GM18951 (cell line): ENCODE measurements around the gene CTSD.

Experiments used
- POLR2A ChIP-seq: IDR thresholded peaks from 4 replicates; pipeline ENCODE4 v1.6.1; 2011; ENCODE audit warnings: mild to moderate bottlenecking; ENCODE audit not compliant: insufficient read length, insufficient read depth; ENCODE audit errors: extremely low read depth
- in situ Hi-C: fragments of 300-500 bp; cut with MboI; formaldehyde crosslinking; loops from one replicate; pipeline ENCODE4 v1.12.0; 2022; ENCODE audit warnings: low sequenced_read_pairs, mixed read lengths, inconsistent platforms; ENCODE audit not compliant: unreplicated experiment

CTSD gene

GRCh38 chr11:1753229-1753928 is 10.3 kb downstream of the CTSD start:
- in situ Hi-C loops: no loop called here

GRCh38 chr11:1752907-1753228 is 10.9 kb downstream of the CTSD start:
- no peak for TF ChIP-seq POLR2A

More at GRCh38 chr11:1753229-1753928, 10.3 kb downstream of the CTSD start:
- no peak for TF ChIP-seq POLR2A

DNA sequence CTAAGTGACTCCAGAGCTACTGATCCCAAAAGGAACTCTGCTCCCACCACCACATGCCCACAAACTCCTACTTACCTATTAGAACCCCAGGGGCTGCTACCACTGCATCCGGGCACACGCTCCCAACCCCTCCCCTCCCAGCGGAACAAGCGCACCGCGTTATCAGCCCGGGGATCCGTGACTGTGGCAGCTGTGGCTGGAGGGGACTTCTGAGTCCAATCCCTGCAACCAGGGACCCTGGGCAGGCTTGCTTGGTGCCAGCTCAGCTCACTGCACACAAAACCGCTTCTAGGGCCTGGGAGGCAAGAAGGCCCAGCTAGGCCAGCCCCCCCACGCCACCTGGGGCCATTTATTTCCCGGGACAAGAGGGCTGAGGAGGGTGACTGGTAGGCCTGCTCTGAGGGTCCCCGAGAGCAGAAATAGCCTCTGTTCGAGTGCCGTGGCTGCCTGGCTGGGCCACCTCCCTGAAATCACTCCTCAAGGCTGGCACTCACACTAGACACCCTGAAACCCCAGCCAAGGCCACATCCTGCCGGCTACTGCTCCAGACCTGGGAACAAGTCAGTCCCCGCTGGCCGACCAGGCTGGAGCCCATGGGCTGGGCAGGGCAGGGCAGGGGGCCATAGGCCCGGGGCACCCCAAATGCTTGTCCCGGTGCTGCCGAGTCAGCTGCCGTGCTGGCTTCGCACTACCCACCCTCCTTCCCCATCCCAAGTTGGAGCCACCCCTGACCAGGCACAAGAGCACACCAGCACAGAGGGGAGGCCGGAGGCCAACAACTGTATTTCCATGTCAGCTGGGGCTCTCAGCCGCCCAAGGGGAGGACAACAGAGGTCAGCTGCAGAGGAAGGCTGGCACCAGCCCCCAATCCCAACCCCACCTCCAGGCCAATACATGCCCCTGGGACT is 11.5 kb downstream of the CTSD start:
- in situ Hi-C loops: no loop called here
- no peak for TF ChIP-seq POLR2A

More at GRCh38 chr11:1752907-1753228, 10.9 kb downstream of the CTSD start:
- in situ Hi-C loops: no loop called here

DNA sequence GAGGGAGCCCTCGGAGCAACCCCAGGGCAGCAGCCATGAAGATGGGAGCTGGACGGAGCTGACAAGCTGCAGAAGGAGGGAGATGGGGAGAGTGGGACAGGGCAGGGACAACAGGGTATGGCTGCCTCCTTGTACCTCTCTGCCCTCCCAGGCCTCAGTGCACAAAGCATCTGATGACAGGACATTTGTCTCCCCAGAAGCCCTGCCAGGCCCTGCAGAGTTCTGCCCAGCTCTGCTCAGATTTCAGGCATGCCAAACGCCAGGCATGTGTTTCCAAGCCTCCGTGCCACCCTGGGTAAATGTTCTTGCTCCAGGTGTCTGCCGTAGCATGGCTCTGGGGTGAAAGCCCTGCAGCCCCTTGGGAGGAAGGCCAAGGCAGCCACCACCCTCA is 12.2 kb downstream of the CTSD start:
- TF ChIP-seq POLR2A: no peak
- in situ Hi-C loops: no loop called here

DNA sequence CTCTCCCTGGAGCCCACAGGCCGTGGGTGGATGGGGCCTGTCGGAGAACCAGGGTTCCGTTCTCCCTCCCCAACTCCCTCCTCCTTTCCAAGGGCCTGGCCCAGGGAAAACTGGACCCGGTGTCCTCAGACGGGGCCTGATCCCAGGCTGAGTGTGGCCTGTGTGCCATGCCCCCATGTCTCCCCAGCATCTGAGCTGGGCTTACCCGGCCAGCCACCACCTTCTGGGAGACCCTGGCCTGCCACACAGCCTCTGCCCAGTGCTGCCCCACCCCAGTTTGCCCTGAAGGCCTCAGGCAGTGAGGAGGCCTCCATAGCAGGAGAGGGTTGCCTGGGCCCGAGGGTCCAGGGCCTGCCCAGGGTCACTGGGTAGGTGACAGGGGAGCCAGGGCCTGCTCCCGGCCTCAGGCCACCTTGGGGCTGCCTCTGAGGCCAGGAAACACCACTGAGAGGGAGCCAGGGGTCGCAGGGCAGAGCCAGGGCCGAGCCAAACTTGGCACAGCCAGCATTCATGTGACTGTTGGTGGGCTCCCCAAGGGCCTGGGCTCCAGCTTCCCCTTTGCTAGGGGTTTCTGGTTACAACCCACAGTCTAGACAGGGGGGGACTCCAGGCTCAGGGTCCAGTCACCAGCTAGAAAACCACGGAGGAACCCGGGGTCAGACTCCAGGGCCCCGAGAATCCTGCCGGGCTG is 12.7 kb downstream of the CTSD start:
- in situ Hi-C loops: no loop called here
- TF ChIP-seq POLR2A: peak; percentile 16

- in situ Hi-C loops: no loop called here
Measured at GRCh38 chr11:1750481-1750839, 13.3 kb downstream of the CTSD start, which contains the start of gene IFITM10. Gene IFITM10, minus strand, starts transcription at chr11:1750595. Its CDS starts 153 bp downstream, at chr11:1750442.

GRCh38 chr11:1749395-1750351 is 14.1 kb downstream of the CTSD start:
- TF ChIP-seq POLR2A: no peak
- in situ Hi-C loops: no loop called here

More at GRCh38 chr11:1750481-1750839, 13.3 kb downstream of the CTSD start, which contains the start of gene IFITM10:
- no peak for TF ChIP-seq POLR2A

GRCh38 chr11:1748636-1749394 is 14.9 kb downstream of the CTSD start:
- in situ Hi-C loops: no loop called here
- TF ChIP-seq POLR2A: no peak

DNA sequence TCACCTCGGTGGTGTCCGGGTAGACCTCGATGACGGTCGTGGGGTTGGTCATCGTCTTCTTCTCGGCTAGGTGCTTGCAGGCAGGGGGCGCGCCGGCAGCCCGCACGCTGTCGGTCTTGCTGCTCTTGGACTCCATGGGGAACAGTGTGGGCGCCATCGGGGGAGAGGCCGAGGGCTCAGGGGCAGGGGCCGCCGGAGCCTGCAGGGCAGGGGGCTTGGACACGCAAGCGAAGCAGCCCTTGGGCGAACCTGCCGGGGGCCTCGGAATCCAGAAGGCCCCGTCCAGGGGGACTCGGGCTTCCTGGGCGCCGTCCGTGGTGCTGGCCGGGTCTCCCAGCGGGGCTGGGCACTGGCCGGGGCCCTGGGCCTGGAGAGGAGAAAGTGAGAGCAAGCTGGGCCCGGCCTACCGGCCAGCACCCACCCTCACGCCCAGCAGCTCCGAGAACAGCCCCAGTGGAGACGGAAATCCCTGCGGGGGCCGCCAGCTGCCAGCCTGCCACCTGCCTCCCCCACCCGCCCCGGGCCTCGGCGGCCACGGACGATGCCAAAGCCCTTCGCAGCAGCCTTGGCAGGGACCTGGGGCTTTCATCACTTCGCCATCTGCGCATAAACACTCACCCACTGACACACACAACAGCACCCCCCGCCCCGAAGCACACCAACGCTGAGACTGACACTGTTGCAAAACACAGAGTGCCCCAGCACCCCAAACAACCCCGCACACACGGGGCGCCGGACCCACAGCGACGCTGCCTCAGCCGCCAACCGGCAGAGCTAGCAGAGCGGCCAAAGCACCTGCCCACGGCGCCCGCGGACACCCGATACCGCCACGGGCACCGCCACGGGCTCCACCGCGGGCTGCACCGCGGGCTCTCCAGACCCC is 15.7 kb downstream of the CTSD start:
- in situ Hi-C loops: no loop called here
- TF ChIP-seq POLR2A: no peak

DNA sequence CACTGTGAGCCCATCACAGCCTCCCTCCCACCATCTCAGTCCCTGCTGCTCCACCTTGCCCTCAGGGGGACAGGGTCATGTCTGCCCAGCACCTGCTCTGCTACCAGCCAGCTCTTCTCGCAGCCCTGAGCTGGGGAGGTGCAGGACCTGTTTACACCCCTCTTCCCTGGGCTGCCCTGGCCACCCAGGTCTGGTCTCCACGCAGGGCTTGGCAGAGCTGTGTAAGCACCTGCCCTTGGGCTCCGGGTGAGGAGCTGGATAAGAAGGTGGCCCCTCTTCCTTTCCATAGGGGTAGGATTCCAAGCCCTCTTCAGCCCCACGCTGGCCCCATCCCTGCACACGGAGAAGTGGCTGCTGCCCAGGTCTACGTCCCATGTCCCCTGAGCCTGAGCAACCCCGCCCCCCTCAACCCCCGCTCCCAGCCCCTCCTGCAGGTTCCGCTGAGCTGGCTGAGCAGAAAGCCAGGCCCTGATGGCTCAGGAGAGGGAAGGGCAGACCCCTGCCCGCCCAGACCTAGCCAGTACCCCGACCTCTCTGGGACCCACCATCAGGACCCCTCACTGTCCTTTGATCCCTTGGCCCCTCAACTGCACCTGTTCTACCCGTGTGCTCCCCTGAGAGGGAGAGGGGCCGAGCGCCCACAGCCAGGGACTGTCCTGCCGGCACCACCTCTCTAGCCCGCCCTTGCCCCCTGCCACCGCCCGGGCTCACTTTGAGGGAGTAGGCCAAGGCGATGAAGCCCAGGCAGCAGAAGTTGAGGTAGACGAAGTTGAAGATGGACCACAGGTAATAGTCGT is 16.6 kb downstream of the CTSD start:
- in situ Hi-C loops: no loop called here
- TF ChIP-seq POLR2A: no peak
